Putamen (tissue), 1 donor: ENCODE measurements around the gene CASK.

Experiments
- DNase-seq: peaks from one replicate; pipeline ENCODE4 v3.0.0-alpha.2; 2016; ENCODE audit warnings: low spot score

Gene CASK

DNA sequence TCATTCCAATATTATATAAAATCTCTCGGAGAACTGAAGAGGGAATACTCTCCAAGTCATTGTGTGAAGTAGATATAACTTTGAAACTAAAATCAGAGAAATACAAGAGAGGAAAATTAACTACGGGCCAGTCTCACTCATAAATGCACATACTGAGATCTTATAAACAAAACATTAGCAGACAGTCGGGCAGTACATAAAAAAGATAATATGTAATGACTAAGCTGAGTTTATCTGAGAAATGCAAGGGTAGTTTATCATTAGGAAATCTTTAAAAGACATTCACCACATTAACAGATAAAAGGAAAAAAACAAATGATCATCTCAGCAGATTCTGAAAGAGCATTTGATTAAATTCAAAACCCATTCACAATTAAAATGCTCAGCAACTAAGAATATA is 359.5 kb downstream of the CASK start:
- no peak for DNase-seq

DNA sequence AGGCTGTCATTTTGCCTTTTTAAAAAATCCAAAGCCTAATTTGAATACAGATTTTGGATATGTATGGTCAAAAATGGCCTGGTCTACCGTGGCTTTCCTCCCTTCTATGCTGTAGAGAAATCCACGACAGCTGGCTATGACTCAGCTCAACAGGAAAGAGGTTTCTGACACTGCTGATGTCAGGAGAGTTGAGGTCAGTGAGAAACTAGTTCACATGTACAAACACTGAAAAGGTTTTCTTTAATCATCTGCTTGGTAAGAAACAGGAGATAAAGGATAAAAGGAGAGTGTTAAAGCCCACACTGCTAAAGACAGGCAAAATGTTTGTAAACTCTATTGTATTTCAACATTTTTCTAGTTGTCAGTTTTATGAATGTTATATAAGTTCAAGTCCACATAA is 362.3 kb downstream of the CASK start:
- no peak for DNase-seq

DNA sequence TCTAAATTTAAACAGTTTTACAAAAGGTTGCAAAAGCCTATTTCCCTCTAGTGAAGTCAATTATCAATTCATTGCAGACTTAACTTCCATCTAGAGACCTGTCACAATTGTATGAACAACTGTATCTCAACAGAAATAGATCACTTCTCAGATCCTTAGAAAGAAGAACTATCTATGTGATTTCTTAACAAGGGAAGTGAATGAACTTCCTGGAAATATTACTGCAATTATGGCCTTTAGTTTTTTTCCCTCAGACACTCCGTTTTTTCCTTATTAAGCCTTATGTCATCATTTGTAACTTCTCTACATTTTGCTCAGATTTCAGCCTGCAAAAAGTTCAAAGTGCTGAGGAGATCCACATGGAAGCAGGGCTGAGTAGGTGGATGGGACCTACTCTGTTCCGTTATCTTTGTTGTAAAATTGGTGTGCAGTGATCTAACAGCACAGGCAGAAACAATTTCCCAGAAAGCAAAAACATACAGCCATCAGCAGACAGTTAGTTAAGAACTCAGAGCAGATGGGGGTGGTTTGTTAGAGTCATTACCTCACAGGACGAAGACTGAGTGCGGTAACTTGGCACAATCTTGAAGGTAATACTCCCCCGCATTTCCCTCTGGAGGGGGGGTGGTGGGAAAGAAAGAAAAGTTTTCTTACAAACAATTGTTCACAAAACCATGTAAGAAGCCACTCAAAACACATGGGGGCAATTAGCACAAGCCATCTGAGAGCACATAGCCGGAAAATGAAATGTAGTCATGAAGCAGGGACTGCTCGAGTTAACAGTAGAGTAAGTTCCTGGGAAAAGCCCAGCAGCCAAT is 363.9 kb downstream of the CASK start:
- peak; percentile 11 for DNase-seq

DNA sequence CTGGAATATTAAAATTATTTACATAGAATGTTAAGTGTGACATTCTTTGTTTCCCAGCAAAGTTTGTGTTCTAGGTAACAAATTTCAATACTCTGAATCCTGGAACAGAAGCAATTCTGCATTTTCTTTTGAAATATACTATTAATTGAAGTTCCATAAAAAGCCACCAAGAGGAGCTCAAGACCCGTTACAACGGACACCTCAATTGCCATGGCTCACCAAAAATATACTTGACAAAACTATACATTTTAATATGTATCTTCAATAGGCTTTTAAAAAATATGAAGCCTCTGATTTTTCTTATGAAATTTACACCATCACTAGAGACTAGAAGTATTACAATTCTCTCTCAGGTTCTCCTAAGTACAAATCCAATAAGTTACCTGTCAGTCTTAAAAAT is 364.8 kb downstream of the CASK start:
- DNase-seq, result no peak

DNA sequence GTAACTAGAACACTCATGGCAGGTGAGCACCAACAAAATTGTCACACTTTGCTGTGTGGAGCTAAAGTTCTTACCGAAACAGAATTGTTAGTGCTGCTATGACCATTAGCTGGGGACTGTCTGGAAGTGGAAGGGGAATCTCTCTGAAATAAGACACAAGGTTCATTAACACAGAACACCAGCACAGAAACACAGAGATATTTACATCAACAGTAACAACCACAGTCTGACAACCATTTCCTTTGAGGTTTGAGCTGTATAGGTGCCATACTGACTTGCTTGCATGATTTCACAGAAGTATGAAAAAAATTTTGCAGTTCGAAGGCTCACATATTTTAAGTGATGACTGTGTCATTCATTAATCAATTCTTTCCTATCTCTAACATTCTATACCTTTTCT is 366.4 kb downstream of the CASK start:
- DNase-seq, result no peak

DNA sequence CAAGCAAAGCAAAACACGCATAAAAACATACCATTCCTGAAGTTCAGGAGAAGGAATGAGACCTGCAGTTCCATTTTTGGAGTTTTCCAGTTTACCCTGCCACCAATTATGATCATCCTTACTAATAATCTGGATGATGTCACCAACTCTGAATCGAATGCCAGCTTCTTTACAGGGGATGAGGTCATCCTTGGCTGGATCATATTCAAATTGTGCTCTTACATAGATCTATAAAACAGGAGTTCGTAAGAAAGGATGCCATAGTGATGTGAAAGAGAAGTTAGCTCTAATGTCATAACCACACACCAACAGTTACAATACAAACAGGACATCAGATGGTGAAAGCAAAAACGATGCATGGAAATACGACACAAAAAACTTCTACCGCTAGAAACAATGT is 369.7 kb downstream of the CASK start:
- no peak for DNase-seq

DNA sequence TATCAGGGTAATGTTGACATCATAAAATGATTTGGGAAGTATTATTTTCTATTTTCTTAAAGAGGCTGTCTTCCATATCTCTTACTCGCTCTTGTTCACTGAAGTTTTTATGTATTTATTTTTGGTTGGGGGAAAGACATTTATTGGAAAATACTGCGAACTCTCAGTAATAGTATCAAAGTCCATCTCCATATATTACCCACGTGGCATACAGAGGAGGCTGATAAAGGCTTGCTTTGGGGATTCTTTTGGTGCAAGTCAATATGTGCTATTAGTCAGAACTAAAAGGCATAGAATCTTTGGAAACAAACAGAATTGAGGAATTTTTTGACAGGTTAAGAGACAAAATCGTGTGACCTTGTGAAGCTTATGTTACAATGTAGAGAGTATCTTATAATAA is 374.9 kb downstream of the CASK start:
- DNase-seq, result no peak

DNA sequence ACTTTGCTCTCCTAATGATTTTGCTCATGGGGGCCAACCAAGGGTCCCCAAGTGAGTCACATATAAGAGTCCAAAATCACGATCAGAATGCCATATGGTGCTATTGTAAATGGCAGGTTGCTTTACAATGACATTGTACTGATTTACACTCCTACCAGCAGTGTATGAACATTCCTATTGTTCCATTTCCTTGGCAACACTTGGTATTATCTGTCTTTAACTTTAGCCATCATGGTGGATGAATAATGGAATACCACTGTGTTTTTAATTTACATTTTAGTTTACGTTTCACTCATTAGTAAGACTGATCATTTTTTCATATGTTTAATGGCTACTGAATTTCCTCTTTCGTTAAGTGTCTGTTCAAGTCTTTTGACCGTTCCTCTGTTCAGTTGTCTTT is 379.7 kb downstream of the CASK start:
- DNase-seq, result no peak

DNA sequence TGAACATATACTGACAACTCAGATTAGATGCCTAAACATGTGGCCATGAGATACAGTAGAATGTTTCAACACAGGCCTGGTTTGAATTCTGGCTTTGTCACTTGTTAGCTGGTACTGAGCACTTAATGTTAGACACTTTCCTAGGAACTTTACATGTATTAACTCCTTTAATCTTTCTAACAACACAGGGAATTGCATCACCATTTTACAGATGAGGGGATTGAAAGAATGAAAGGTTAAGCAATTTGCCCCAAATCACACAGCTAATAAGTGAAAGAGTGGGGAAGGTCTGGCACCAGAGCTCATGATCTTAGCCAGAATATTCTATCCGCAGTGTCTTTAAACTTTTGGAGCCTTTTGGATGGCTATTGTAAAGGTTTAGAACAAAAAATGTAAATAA is 380.3 kb downstream of the CASK start:
- no peak for DNase-seq

DNA sequence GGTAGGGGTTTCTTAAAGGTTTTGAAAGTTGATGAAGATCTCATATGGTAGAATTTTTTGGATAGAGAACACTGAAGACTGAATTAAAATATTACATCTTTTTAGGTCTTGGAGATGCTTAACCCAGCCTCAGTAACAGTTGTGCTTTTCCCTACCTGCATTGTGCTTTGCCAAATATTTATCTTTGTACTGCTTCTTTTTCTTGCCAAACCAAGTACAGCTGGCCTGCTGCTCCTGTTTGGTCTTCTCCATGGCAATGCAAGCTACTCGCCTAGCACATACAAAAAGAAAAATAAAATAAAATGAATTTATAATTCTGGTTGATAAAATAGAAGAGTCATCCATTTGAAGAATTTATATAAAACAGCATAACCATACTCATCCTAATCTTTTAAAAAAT is 380.8 kb downstream of the CASK start:
- DNase-seq, result no peak

DNA sequence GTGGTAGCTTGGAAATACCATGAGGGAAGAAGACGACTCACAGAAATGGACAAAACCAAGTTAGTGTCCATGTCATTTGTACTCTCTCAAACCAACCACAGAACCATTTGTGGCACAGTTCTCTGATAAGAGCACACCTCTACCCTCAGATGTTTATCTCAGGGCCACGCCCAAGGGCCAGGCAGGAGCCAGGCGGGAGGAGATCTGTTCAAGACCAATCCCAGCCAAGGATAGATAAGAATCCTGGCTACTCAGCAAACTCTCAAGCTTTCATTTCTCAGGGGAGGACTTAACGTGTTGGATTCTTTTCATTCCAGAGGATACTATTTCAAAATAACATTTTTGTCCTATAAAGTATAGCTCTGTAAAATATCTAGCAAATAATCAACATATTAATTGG is 381.2 kb downstream of the CASK start:
- DNase-seq, result no peak

DNA sequence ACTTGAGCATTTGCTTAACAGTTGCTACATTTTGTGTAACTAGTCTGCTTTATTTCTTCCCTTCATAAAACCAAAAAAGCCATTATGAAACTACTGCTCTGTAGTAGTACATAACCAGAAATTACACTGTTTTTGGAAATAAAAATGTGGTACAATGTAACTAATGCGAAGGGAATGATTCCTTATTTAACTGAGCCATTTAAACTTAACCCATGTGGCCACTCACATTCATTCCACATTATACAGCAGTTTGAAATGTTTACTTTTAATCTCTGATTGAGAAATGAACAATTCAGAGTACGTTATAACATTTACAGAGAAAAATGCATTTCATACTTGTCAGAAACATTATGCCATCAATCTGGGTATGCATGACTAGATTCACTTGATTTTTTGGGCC is 382.0 kb downstream of the CASK start:
- DNase-seq, result no peak

DNA sequence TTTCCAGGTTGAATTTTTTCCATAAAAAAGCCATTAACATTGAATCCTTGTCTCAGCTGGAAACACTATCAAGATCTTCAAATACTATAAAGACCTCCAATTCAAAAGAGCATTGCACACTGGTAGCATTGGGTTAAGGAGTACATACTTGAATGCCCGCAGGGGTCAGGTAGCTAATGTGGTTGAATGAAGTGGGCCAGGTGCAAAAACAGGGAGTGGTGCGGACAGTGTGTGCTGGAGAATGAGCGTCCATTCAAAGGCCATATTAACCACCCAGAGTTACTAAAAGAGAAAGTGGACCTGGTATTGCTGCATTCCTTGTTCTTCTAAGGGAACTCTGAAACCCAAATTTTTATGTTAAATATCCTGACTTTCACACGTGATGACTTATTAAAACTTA is 384.6 kb downstream of the CASK start:
- no peak for DNase-seq

DNA sequence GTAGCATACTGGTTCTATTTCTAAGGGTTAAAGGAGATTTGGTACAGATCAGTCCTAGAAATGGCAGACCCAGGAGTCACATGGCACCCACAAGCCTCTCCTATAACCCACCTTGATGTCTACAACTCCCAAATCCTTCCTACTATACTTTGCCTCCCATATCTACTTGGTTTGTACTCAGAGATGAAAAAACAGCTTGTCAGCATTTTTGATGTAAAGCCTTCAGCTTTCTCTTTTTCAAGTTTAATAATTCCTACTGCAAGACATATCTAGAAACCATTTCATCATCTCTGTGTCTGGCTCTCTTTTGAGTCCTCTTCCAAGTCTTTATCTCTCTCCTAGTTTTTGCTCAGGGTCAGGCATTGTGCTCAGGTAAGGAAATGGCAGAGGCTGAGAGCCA is 393.3 kb downstream of the CASK start:
- no peak for DNase-seq

DNA sequence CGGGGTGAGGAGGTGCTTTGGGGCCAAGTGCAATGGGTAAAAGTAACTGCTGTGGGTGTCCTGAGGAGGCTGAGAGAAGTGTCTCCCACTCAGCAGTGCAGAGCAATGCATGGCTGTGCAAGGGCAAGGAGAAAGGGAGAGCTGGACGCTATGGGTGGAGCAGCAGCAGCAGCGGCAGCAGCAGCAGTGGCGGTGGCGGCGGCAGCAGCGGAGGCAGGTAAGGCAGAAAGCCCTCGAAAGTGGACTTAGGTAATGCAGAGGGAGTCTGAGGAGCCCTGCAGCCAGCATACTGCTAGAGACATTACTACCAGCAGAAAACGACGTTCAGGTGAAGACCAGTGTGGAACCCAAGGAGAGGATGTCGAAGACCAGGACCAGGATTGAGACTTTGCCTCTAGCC is 394.1 kb downstream of the CASK start:
- no peak for DNase-seq

DNA sequence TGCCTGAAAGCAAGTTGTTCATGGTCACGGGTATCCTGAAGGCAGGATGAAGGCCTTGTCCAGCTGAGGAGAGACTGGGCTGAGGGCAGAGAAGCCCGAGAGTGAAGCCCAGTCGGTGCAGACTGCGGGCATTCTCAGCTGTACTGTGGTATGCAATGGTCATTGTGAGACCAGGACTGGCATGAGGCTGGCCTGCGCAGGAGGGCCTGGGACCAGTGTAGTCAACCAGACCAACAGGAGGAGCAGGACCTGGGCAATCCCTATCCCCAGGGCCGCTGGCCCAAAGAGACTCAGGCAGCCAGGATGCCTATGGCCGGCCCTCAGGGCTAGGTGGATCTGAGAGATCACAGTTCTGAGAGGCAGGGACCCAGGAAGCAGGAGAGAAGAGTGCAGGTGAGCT is 394.6 kb downstream of the CASK start:
- no peak for DNase-seq

DNA sequence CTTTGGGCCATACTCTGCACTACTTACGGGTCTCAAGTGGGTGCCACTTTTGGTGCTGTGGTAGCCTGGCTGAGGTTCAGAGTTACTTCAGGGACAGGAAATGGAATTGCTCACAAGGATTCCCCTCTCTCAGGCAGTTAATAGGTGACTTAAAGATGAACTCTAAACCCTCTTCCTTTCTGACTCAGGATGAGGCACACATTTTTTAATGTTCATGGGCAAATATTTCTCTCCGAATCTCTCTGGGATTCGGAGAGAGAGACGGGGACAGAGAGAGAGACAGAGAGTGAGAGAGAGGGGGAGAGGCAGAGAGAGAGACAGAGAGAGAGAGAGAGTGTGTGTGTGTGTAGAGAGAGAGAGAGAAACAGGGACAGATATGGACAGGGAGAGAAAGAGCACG is 396.4 kb downstream of the CASK start:
- no peak for DNase-seq

DNA sequence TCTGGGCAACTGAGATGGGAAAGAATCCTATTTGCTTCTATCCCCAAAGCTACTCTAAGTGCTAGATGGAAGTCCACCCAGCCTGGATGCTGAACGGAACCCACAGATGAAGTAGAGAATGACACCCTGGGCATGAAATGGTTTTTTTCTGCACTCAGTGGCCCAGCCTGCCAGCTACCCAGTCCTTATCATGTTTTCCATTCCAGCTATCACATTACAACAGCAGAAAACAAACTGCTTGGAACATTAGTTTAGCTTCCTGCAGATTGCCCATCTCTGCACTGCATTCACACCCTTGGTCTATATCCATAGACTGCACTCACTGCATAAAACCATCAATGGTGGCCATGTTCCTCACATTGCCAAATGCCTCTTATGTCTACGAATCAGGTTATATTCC is 397.1 kb downstream of the CASK start:
- no peak for DNase-seq

DNA sequence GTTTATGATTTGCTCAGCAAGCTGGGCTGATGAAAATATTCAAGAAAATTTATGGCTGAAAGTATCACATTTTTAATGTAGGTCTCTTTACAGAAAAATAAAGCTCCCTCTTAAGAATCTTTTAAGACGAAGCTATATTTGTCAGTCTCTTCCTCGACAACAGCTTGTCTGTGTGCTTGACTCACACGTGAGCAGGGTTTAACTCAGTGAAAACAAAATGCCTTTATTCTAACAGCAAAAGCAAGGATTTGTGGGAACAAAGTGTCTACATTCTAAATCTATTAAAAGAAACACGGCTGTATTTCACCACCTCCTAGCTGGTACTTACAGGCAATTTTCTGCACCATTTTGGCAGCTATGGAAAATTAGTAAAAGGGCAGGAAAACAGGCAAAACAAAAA is 400.7 kb downstream of the CASK start:
- DNase-seq, result no peak

DNA sequence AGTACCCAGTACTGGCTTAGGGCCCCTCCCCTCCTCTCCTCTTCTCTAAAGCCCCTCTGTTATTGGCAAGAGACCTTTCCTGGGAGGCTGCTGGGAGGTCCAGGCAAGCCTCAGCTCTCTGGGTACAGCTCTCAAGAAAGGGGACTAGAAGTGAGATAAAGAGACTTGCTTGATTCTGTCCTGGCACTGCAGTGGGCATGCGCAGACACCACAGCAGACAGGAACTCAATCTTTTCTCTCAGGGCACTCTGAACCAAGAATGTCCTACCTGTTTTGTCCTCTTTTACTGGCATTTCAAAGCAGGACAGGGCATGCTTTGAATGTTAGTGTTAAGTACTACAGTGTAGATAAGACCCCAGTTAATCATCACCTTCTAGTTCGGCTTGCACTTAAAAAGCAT is 401.3 kb downstream of the CASK start:
- DNase-seq, result no peak

DNA sequence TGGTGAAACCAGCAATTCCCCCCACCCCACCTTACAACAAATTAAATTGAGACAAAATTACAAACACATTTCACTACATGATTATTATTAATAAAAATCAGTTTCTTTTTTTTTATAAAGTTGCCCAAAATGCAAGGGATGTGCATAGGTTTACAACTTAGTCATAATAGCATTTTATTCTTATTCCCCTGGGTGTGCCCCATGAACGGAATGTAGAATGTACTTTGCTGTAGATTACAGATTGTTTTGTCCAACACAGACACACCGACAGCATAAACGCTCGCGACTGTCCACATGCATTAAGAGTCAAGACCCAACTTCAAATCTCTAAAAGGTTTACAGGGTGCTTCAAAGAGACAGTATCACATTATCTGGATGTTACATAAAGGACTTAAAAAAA is 403.9 kb downstream of the CASK start:
- no peak for DNase-seq

DNA sequence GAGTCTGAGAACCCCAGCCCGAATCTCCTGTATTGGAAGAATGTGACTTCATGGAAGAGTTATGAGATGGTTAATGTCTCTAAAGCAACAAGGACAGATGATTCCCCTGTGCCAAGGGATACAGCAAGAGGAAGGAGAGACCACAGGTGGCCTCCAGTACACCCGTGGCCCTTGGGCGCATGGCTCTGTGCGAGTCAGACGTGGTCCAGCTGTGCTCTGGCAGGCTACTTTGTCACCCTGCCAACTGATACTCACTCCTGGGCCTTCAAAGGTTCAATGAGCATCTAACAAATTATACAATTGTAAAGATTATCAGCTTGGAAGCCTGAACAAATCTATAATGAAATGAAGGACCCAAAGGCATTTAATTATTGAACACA is 404.5 kb downstream of the CASK start:
- DNase-seq, result no peak

DNA sequence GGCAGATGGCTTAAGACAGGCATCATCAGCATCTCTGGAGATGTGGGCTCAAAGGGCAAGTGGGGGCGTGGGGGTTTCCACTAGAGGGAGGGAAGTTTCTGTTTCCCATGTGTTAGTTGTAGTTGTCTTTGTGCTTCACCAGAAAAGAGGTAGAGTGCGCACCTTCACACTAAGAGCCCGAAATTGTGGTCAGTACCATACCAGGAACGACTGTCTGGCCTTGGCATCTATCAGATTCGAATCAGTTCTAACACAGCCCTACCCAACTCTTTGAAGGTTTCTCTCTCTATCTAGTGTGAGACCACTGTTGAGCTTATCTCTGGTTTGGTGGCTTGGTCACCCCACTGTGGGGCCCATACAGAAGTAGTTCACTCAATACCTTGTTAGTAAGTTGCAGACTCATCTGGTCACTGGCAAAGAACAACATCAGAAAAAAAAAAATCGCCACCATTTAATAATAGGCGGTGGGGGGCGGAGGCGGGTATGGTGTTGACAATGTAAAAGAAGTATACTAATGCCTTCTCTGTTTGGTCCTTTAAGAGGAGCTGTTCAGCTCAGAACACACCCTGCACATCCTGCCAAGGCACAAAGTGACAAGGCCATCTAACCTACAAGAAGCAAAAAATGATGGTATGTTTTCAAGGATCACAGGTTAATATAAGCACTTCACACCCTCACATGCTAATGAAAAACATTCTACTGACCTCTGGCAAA is 405.1 kb downstream of the CASK start:
- DNase-seq, result no peak
